K562 (cell line): ENCODE measurements around the gene CNNM2. TPM values are rescaled to one million over a fixed set of nuclear protein-coding genes. Genes with fewer than 3 reads are reported as not detected.

Experiments
- ATAC-seq: fragments of 200-7000 bp; cut with Tn5 transposase; 3 replicates; pipeline ENCODE4 v1.9.1; 2020; ENCODE audit warnings: moderate library complexity
- BruUV-seq: library from RNA; stranded (reverse); fragments of 400-500 nt; replicated peaks from 2 replicates; lab custom pipeline; 2021; lab: Mats Ljungman, UMichigan
- CTCF ChIA-PET: fragments of 300-600 bp; formaldehyde crosslinking; extraction: SDS; loops from one replicate; lab custom pipeline; 2021; ENCODE audit warnings: low intra/inter-chr PET ratio; lab: Yijun Ruan, JAX
- POLR2A ChIA-PET: fragments of 300-600, 350-650 bp; sonication (Branson Sonifier 250); formaldehyde crosslinking; extraction: SDS; loops from one replicate; lab custom pipeline; 2021; ENCODE audit warnings: antibody characterized with exemption, inconsistent platforms; lab: Yijun Ruan, JAX
- DNase-seq, 4 experiments: peaks; one replicate each; pipeline versions ENCODE4 v3.0.0 to v3.0.0-alpha.2; 2011 to 2018; ENCODE audit warnings: low spot score in 3 of 4, mixed read lengths in 3 of 4; ENCODE audit errors: extremely low read depth in 1 of 4
- FAIRE-seq: peaks from 2 replicates; lab custom pipeline; 2011; peaks lifted over from hg19 to GRCh38; lab: Jason Lieb, UNC
- H2AFZ ChIP-seq: 2 replicates; pipeline ENCODE4 v1.6.0; 2011; ENCODE audit warnings: low read depth, low read length, control low read depth, inconsistent platforms
- H3K27ac ChIP-seq: fragments of 200-600 bp; 3 replicates; pipeline ENCODE4 v1.8.0; 2011; ENCODE audit warnings: low read depth, mild to moderate bottlenecking, control low read depth, inconsistent platforms, low read length, moderate library complexity, mixed read lengths; ENCODE audit errors: extremely low read depth
- H3K27me3 ChIP-seq, 2 experiments: fragments of 300-600 bp in 1 of 2; 2 replicates in 1 of 2; 3 replicates in 1 of 2; pipeline versions ENCODE4 v1.6.0 to v1.8.0; 2011; ENCODE audit warnings: inconsistent platforms in 2 of 2, low read length in 2 of 2, mild to moderate bottlenecking in 1 of 2, mixed read lengths in 1 of 2, moderate library complexity in 1 of 2; ENCODE audit not compliant: control insufficient read depth in 2 of 2, insufficient read depth in 2 of 2
- H3K36me3 ChIP-seq: fragments of 300-600 bp; 3 replicates; pipeline ENCODE4 v1.8.0; 2011; ENCODE audit warnings: mild to moderate bottlenecking, low read length, inconsistent platforms; ENCODE audit not compliant: control insufficient read depth, insufficient read depth
- H3K4me1 ChIP-seq, 2 experiments: fragments of 200-600 bp in 1 of 2; replicated peaks in 1 of 2; 2 replicates in 1 of 2; 3 replicates in 1 of 2; pipeline versions ENCODE4 v1.5.1 to v1.8.0; 2011; ENCODE audit warnings: inconsistent platforms in 2 of 2, low read length in 2 of 2, mild to moderate bottlenecking in 1 of 2, mixed read lengths in 1 of 2, moderate library complexity in 1 of 2; ENCODE audit not compliant: control insufficient read depth in 2 of 2, insufficient read depth in 2 of 2
- H3K4me2 ChIP-seq: 2 replicates; pipeline ENCODE4 v1.6.1; 2011; ENCODE audit warnings: low read length, control low read depth, inconsistent platforms, mixed read lengths; ENCODE audit not compliant: insufficient read depth
- H3K4me3 ChIP-seq: fragments of 200-600 bp; sonication (generic), shearing (Covaris generic); 2 replicates; pipeline ENCODE4 v1.5.1; 2016; ENCODE audit warnings: control low read depth, inconsistent platforms
- H3K79me2 ChIP-seq: fragments of 200-600 bp; 3 replicates; pipeline ENCODE4 v1.8.0; 2011; ENCODE audit warnings: low read length, inconsistent platforms; ENCODE audit not compliant: control insufficient read depth, insufficient read depth
- H3K9ac ChIP-seq, 2 experiments: 2 replicates each; pipeline versions ENCODE4 v1.6.0 to v1.6.1; 2011; ENCODE audit warnings: low read depth in 2 of 2, low read length in 2 of 2, control low read depth in 1 of 2, inconsistent platforms in 1 of 2, mild to moderate bottlenecking in 1 of 2, mixed read lengths in 1 of 2; ENCODE audit not compliant: insufficient read depth in 1 of 2
- H3K9me1 ChIP-seq: one replicate; pipeline ENCODE4 v1.6.0; 2011; ENCODE audit warnings: inconsistent platforms, mild to moderate bottlenecking, low read length, moderate library complexity; ENCODE audit not compliant: control insufficient read depth, insufficient read depth
- H3K9me3 ChIP-seq: replicated peaks from 2 replicates; pipeline ENCODE4 v1.5.1; 2011; ENCODE audit warnings: low read depth, low read length, inconsistent platforms; ENCODE audit not compliant: control insufficient read depth, insufficient read depth
- H4K20me1 ChIP-seq: replicated peaks from 2 replicates; pipeline ENCODE4 v1.6.1; 2011; ENCODE audit warnings: low read length, inconsistent platforms, mixed read lengths; ENCODE audit not compliant: control insufficient read depth, insufficient read depth
- CREBBP ChIP-seq: IDR thresholded peaks from one replicate; pipeline ENCODE4 v1.6.1; 2012; ENCODE audit warnings: low read depth, mild to moderate bottlenecking, control low read depth, inconsistent platforms, low read length
- ILK ChIP-seq: fragments of 450-650 bp; IDR thresholded peaks from 2 replicates; pipeline ENCODE4 v1.6.1; 2016; ENCODE audit warnings: missing genetic modification characterization, low read depth, mild to moderate bottlenecking, missing compliant biosample characterization, moderate library complexity, borderline replicate concordance
- KLF13 ChIP-seq: fragments of 450-650 bp; IDR thresholded peaks from 2 replicates; pipeline ENCODE4 v1.6.1; 2016; ENCODE audit warnings: missing genetic modification characterization, low read depth, mild to moderate bottlenecking, missing compliant biosample characterization, moderate library complexity, borderline replicate concordance
- MCM3 ChIP-seq: fragments of 450-650 bp; IDR thresholded peaks from 2 replicates; pipeline ENCODE4 v1.6.1; 2016
- ZBTB34 ChIP-seq: fragments of 250-450 bp; sonication (Bioruptor Pico); IDR thresholded peaks from 2 replicates; pipeline ENCODE4 v1.8.0; 2021; ENCODE audit warnings: mild to moderate bottlenecking, moderate library complexity
- ZFPM2 ChIP-seq: fragments of 250-450 bp; sonication (Bioruptor Pico); IDR thresholded peaks from 2 replicates; pipeline ENCODE4 v1.5.1; 2022; ENCODE audit warnings: mild to moderate bottlenecking
- ZNF318 ChIP-seq, 2 experiments: fragments of 450-650 bp; IDR thresholded peaks; 2 replicates each; pipeline ENCODE4 v1.6.1; 2016; ENCODE audit warnings: mild to moderate bottlenecking in 2 of 2, borderline replicate concordance in 1 of 2, low read depth in 1 of 2, moderate library complexity in 1 of 2
- ZNF583 ChIP-seq: fragments of 250-450 bp; sonication (Bioruptor Pico); IDR thresholded peaks from 2 replicates; pipeline ENCODE4 v1.4.0; 2020
- ZNF655 ChIP-seq: fragments of 250-450 bp; sonication (Bioruptor Pico); IDR thresholded peaks from 2 replicates; pipeline ENCODE4 v1.5.0; 2021
- ZNF75A ChIP-seq: fragments of 450-650 bp; formaldehyde crosslinking; IDR thresholded peaks from 2 replicates; pipeline ENCODE4 v1.4.0; 2020; ENCODE audit warnings: mild to moderate bottlenecking
- WGBS: fragments of 100-300 bp; shearing (Covaris generic); methylation state at CpG from one replicate; pipeline ENCODE4 v1.1.6; 2016; ENCODE audit warnings: low coverage, mixed read lengths; ENCODE audit not compliant: insufficient coverage; ENCODE audit errors: missing lambda C conversion rate; 5-methylcytosine and 5-hydroxymethylcytosine counted together
- in situ Hi-C: fragments of 300-500 bp; cut with MboI; formaldehyde crosslinking; loops from 4 replicates; pipeline ENCODE4 v1.15.0; 2018; ENCODE audit warnings: inconsistent platforms, mixed read lengths
- intact Hi-C: fragments of 100-400 bp; cut with micrococcal nuclease; formaldehyde crosslinking; loops from 2 replicates; pipeline ENCODE4 v1.14.2; 2022
- polyA plus RNA-seq, 8 experiments: library from polyadenylated mRNA; depleted of rRNA in 4 of 8; stranded (reverse) in 5 of 8; unstranded in 3 of 8; fragments of >200 nt; fragmentation: Nextera tagmentation in 2 of 8; fragmentation: Illumina TruSeq in 1 of 8; extraction: Ambion mirVana in 2 of 8; extraction: Trizol in 1 of 8; gene quantifications; 2 replicates each; pipeline versions ENCODE4 v1.2.1 to v1.2.3, GENCODE V29; 2011 to 2014; ENCODE audit warnings: inconsistent platforms in 1 of 8, missing spikeins in 1 of 8
- total RNA-seq, 7 experiments: library from RNA; depleted of rRNA in 6 of 7; stranded (reverse); fragments of >200 nt in 6 of 7; fragmentation: Illumina TruSeq in 2 of 7; extraction: Trizol in 2 of 7; gene quantifications; 2 replicates each; pipeline versions ENCODE4 v1.2.1 to v1.2.3, GENCODE V29; 2011 to 2021; ENCODE audit warnings: low replicate concordance in 1 of 7

Gene CNNM2
- total and polyA plus RNA-seq, 9 of the 15 experiments (the other 6 are each of a cell fraction or from before 2014, with no cell fraction given) = 0.21 to 5.0 (median 1.3) TPM

- FAIRE-seq (no peak), ATAC-seq (no peak), DNase-seq (no peak)
- no peaks in the 10 kb centered on the region for H3K9me3 ChIP-seq
- no TSS peak for BruUV-seq
- H2AFZ ChIP-seq = no peak overlapping the region
- ChIA-PET POLR2A (interaction anchor here (1.5 kb wide), 1 partner anchor 10 kb away, joined by 8 read pairs; no protein-coding TSS in a partner anchor), CTCF (no interaction called here)
- in situ Hi-C loops = no loop called here
- no peak overlapping the region for H3K4me3 ChIP-seq
- H3K4me1 ChIP-seq = no peaks in the 10 kb centered on the region
- no peak overlapping the region for H3K9ac ChIP-seq
- peaks cover 51% of the 10 kb centered on the region; the same call in 2 of the 3 replicates for H3K36me3 ChIP-seq
- no peaks in the 10 kb centered on the region for H3K27me3 ChIP-seq
- no peaks in the 10 kb centered on the region for H3K9me1 ChIP-seq
- H4K20me1 ChIP-seq = no peaks in the 10 kb centered on the region
- H3K27ac ChIP-seq = no peak overlapping the region
- H3K4me2 ChIP-seq = no peak overlapping the region
- intact Hi-C loops = no loop called here
- H3K79me2 ChIP-seq = no peaks in the 10 kb centered on the region
- 80% methylated on average over 1 of the region's 3 CpGs for WGBS
- TF ChIP-seq ZFPM2 (CRISPR knock-in tag) (no peak), ILK (tag) (no peak), MCM3 (no peak), CREBBP (no peak), ZBTB34 (CRISPR knock-in tag) (no peak), ZNF583 (CRISPR knock-in tag) (no peak), ZNF655 (CRISPR knock-in tag) (no peak), KLF13 (tag) (no peak), ZNF318 (IDR thresholded peaks at IDR 0.05; ENCODE audit: borderline replicate concordance in 1 of 2, low read depth in 1 of 2) (no peak), ZNF75A (CRISPR knock-in tag) (no peak)
Observed at GRCh38 chr10:103102195-103102594, 184.1 kb downstream of the CNNM2 start.
